HEK293 (cell line): ENCODE results near the gene CNTN2.

Experiments
- CTCF ChIA-PET: fragments of 350-600 bp; formaldehyde crosslinking; extraction: SDS; loops from one replicate; lab custom pipeline; 2021; ENCODE audit warnings: antibody characterized with exemption; lab: Yijun Ruan, JAX
- POLR2A ChIA-PET: fragments of 300-600 bp; formaldehyde crosslinking; extraction: SDS; loops from one replicate; lab custom pipeline; 2020; ENCODE audit warnings: antibody characterized with exemption, inconsistent platforms; lab: Yijun Ruan, JAX
- H3K27ac ChIP-seq: fragments of 200-500 bp; sonication (Bioruptor generic); 2 replicates; pipeline ENCODE4 v1.5.1; 2014; ENCODE audit warnings: low read depth, low read length, control low read depth, inconsistent platforms; ENCODE audit errors: extremely low read depth
- H3K36me3 ChIP-seq, 2 experiments: fragments of 200-500 bp in 1 of 2; sonication (Bioruptor generic) in 1 of 2; 1 replicate in 1 of 2; 2 replicates in 1 of 2; pipeline ENCODE4 v1.5.1; 2014 to 2017; ENCODE audit warnings: inconsistent platforms in 2 of 2, low read length in 2 of 2; ENCODE audit not compliant: control insufficient read depth in 2 of 2, insufficient read depth in 1 of 2
- H3K4me1 ChIP-seq: fragments of 200-500 bp; sonication (Bioruptor generic); 2 replicates; pipeline ENCODE4 v1.5.1; 2014; ENCODE audit warnings: mild to moderate bottlenecking, low read length, inconsistent platforms; ENCODE audit not compliant: control insufficient read depth, insufficient read depth
- H3K4me3 ChIP-seq: 2 replicates; pipeline ENCODE4 v1.5.1; 2011; ENCODE audit warnings: low read depth, mild to moderate bottlenecking, control low read depth, low read length, moderate library complexity
- H3K9me3 ChIP-seq: fragments of 200-500 bp; sonication (Bioruptor generic); 2 replicates; pipeline ENCODE4 v1.5.1; 2014; ENCODE audit warnings: low read depth, low read length, inconsistent platforms; ENCODE audit not compliant: control insufficient read depth, insufficient read depth
- EGR2 ChIP-seq: fragments of 450-650 bp; formaldehyde crosslinking; IDR thresholded peaks from 2 replicates; pipeline ENCODE4 v1.5.1; 2016; ENCODE audit warnings: low read depth, missing biosample characterization, missing genetic modification characterization
- KLF10 ChIP-seq: fragments of 450-650 bp; IDR thresholded peaks from 2 replicates; pipeline ENCODE4 v1.5.1; 2018; ENCODE audit warnings: missing biosample characterization, mild to moderate bottlenecking, missing genetic modification characterization
- MZF1 ChIP-seq: fragments of 450-650 bp; formaldehyde crosslinking; IDR thresholded peaks from 2 replicates; pipeline ENCODE4 v1.5.1; 2017; ENCODE audit warnings: missing biosample characterization, missing genetic modification characterization, borderline replicate concordance
- YY2 ChIP-seq: fragments of 450-650 bp; formaldehyde crosslinking; IDR thresholded peaks from 2 replicates; pipeline ENCODE4 v1.5.1; 2016; ENCODE audit warnings: missing biosample characterization, missing genetic modification characterization
- ZBTB26 ChIP-seq: fragments of 450-650 bp; formaldehyde crosslinking; optimal IDR thresholded peaks from 2 replicates; pipeline ENCODE3; 2016; ENCODE audit warnings: missing biosample characterization, mild to moderate bottlenecking, missing genetic modification characterization
- ZBTB44 ChIP-seq: fragments of 450-650 bp; IDR thresholded peaks from 2 replicates; pipeline ENCODE4 v1.5.1; 2018; ENCODE audit warnings: missing biosample characterization, mild to moderate bottlenecking, missing genetic modification characterization
- ZNF112 ChIP-seq: fragments of 450-650 bp; formaldehyde crosslinking; IDR thresholded peaks from 2 replicates; pipeline ENCODE4 v1.5.0; 2017; ENCODE audit warnings: missing biosample characterization, missing genetic modification characterization
- ZNF140 ChIP-seq: fragments of 450-650 bp; formaldehyde crosslinking; IDR thresholded peaks from 2 replicates; pipeline ENCODE4 v1.5.1; 2016; ENCODE audit warnings: missing biosample characterization, missing genetic modification characterization
- ZNF2 ChIP-seq: fragments of 450-650 bp; formaldehyde crosslinking; IDR thresholded peaks from 2 replicates; pipeline ENCODE4 v1.5.1; 2016; ENCODE audit warnings: missing biosample characterization, missing genetic modification characterization
- ZNF211 ChIP-seq: fragments of 450-650 bp; formaldehyde crosslinking; IDR thresholded peaks from 2 replicates; pipeline ENCODE4 v1.5.1; 2016; ENCODE audit warnings: low read depth, missing biosample characterization, missing genetic modification characterization
- ZNF292 ChIP-seq: fragments of 450-650 bp; formaldehyde crosslinking; IDR thresholded peaks from 2 replicates; pipeline ENCODE4 v1.5.1; 2016; ENCODE audit warnings: low read depth, missing biosample characterization, missing genetic modification characterization, borderline replicate concordance
- ZNF335 ChIP-seq: fragments of 450-650 bp; formaldehyde crosslinking; conservative IDR thresholded peaks from 2 replicates; pipeline ENCODE4 v1.5.1; 2016; ENCODE audit warnings: missing biosample characterization, missing genetic modification characterization
- ZNF449 ChIP-seq: fragments of 450-650 bp; formaldehyde crosslinking; IDR thresholded peaks from 2 replicates; pipeline ENCODE4 v1.5.1; 2017; ENCODE audit warnings: missing biosample characterization, mild to moderate bottlenecking, missing genetic modification characterization, moderate library complexity
- ZNF510 ChIP-seq: fragments of 450-650 bp; formaldehyde crosslinking; IDR thresholded peaks from 2 replicates; pipeline ENCODE4 v1.5.1; 2018; ENCODE audit warnings: mild to moderate bottlenecking, missing genetic modification characterization, missing biosample characterization; ENCODE audit not compliant: insufficient replicate concordance
- ZNF555 ChIP-seq: fragments of 450-650 bp; formaldehyde crosslinking; conservative IDR thresholded peaks from 2 replicates; pipeline ENCODE4 v1.5.1; 2017; ENCODE audit warnings: missing biosample characterization, mild to moderate bottlenecking, missing genetic modification characterization, inconsistent platforms
- ZNF580 ChIP-seq: fragments of 450-650 bp; formaldehyde crosslinking; IDR thresholded peaks from 2 replicates; pipeline ENCODE4 v1.5.1; 2016; ENCODE audit warnings: missing biosample characterization, missing genetic modification characterization
- ZNF585B ChIP-seq: fragments of 450-650 bp; formaldehyde crosslinking; IDR thresholded peaks from 2 replicates; pipeline ENCODE4 v1.5.1; 2016; ENCODE audit warnings: missing biosample characterization, missing genetic modification characterization
- ZNF596 ChIP-seq: fragments of 450-650 bp; IDR thresholded peaks from 2 replicates; pipeline ENCODE4 v1.5.0; 2018; ENCODE audit warnings: missing biosample characterization, mild to moderate bottlenecking, missing genetic modification characterization, moderate library complexity
- ZNF621 ChIP-seq: fragments of 450-650 bp; formaldehyde crosslinking; IDR thresholded peaks from 2 replicates; pipeline ENCODE4 v1.5.1; 2017; ENCODE audit warnings: missing biosample characterization, missing genetic modification characterization
- ZNF791 ChIP-seq: fragments of 450-650 bp; formaldehyde crosslinking; IDR thresholded peaks from 2 replicates; pipeline ENCODE4 v1.5.1; 2016; ENCODE audit warnings: missing biosample characterization, missing genetic modification characterization
- ZNF830 ChIP-seq: fragments of 450-650 bp; IDR thresholded peaks from 2 replicates; pipeline ENCODE4 v1.5.0; 2018; ENCODE audit warnings: missing biosample characterization, missing genetic modification characterization, low read depth, mild to moderate bottlenecking, moderate library complexity

The CNTN2 gene

GRCh38 chr1:205056956-205057568, 14.1 kb downstream of the CNTN2 start:
- Histone ChIP-seq H3K4me3 (no peak overlapping the region), H3K27ac (no peak overlapping the region), H3K9me3 (no peaks in the 10 kb centered on the region), H3K36me3 (no peaks in the 10 kb centered on the region), H3K4me1 (no peaks in the 10 kb centered on the region)
- CTCF ChIA-PET = interaction anchor here (3.5 kb wide), 1 partner anchor 68 kb away, joined by 20 read pairs; no protein-coding TSS in a partner anchor
- TF ChIP-seq YY2 (no peak), EGR2 (tag by site-specific recombination) (no peak), ZNF510 (no peak), ZNF292 (tag by site-specific recombination) (no peak), ZNF596 (tag by site-specific recombination) (no peak), ZBTB44 (no peak), KLF10 (tag by site-specific recombination) (no peak), ZNF585B (tag by site-specific recombination) (no peak), ZNF140 (tag by site-specific recombination) (no peak)
- POLR2A ChIA-PET = no interaction called here

GRCh38 chr1:205057808-205058575, 15.0 kb downstream of the CNTN2 start:
- CTCF ChIA-PET = interaction anchor here (0.6 to 0.8 kb wide), 3 partner anchors 68 to 446 kb away, joined by 3 to 4 read pairs (median 3); no protein-coding TSS in a partner anchor
- no peak for TF ChIP-seq MZF1 (tag by site-specific recombination)
- TF ChIP-seq ZNF335 (tag by site-specific recombination) = no peak
- no peak for TF ChIP-seq ZNF112 (tag by site-specific recombination)
- no peak for TF ChIP-seq ZNF555
- no peak for TF ChIP-seq ZNF2 (tag by site-specific recombination)
- no peak for TF ChIP-seq ZNF830 (tag by site-specific recombination)
- no peak for TF ChIP-seq ZNF211

GRCh38 chr1:205058853-205059252, 15.8 kb downstream of the CNTN2 start:
- Histone ChIP-seq H3K4me1 (no peaks in the 10 kb centered on the region), H3K9me3 (no peaks in the 10 kb centered on the region), H3K4me3 (no peak overlapping the region), H3K36me3 (no peaks in the 10 kb centered on the region), H3K27ac (no peak overlapping the region)
- CTCF ChIA-PET = interaction anchor here (0.7 to 5.9 kb wide), 2 partner anchors 69 to 132 kb away, joined by 3 to 282 read pairs; no protein-coding TSS in a partner anchor
- TF ChIP-seq ZNF2 (tag by site-specific recombination) = no peak
- POLR2A ChIA-PET = no interaction called here

More at GRCh38 chr1:205057808-205058575, 15.0 kb downstream of the CNTN2 start:
- Histone ChIP-seq H3K36me3 (no peaks in the 10 kb centered on the region), H3K4me3 (no peak overlapping the region), H3K27ac (no peak overlapping the region), H3K4me1 (no peaks in the 10 kb centered on the region), H3K9me3 (no peaks in the 10 kb centered on the region)
- POLR2A ChIA-PET = no interaction called here

GRCh38 chr1:205059660-205060059, 16.6 kb downstream of the CNTN2 start:
- ChIA-PET CTCF (interaction anchor here (0.7 to 5.9 kb wide), 3 partner anchors 70 to 252 kb away, joined by 3 to 282 read pairs (median 24); no protein-coding TSS in a partner anchor), POLR2A (no interaction called here)
- no peaks in the 10 kb centered on the region for H3K9me3 ChIP-seq
- no peaks in the 10 kb centered on the region for H3K36me3 ChIP-seq
- no peaks in the 10 kb centered on the region for H3K4me1 ChIP-seq
- H3K27ac ChIP-seq = no peak overlapping the region
- H3K4me3 ChIP-seq = no peak overlapping the region
- TF ChIP-seq ZNF449 (tag by site-specific recombination) = no peak
- no peak for TF ChIP-seq ZNF621 (tag by site-specific recombination)
- no peak for TF ChIP-seq ZNF791 (tag by site-specific recombination)
- no peak for TF ChIP-seq ZNF580
- no peak for TF ChIP-seq ZBTB26 (tag by site-specific recombination)
